ENCODE measurements around the gene TMEM63C.

TMEM63C gene

GRCh38 chr14:77204459-77204771, 22.8 kb downstream of the TMEM63C start:
- H3K4me3 ChIP-seq (replicated peaks; ENCODE audit: low read depth, low read length): no peak overlapping the region
- TF ChIP-seq CTCF (IDR thresholded peaks at IDR 0.05; ENCODE audit: low read depth, low read length, missing control alignments): no peak
- no peak for DNase-seq (ENCODE audit: extremely low read depth, low read depth)

- H3K4me3 ChIP-seq (replicated peaks; ENCODE audit: low read depth, low read length): no peak overlapping the region
- no peak for DNase-seq (ENCODE audit: extremely low read depth, low read depth)
- TF ChIP-seq CTCF (IDR thresholded peaks at IDR 0.05; ENCODE audit: low read depth, low read length, missing control alignments): no peak
Observed at GRCh38 chr14:77204907-77205306, 23.3 kb downstream of the TMEM63C start.

GRCh38 chr14:77205566-77205965, 24.0 kb downstream of the TMEM63C start:
- DNase-seq (ENCODE audit: extremely low read depth, low read depth): no peak
- no peak for TF ChIP-seq CTCF (IDR thresholded peaks at IDR 0.05; ENCODE audit: low read depth, low read length, missing control alignments)
- H3K4me3 ChIP-seq (replicated peaks; ENCODE audit: low read depth, low read length): no peak overlapping the region

- H3K4me3 ChIP-seq (replicated peaks; ENCODE audit: low read depth, low read length): no peak overlapping the region
- TF ChIP-seq CTCF (IDR thresholded peaks at IDR 0.05; ENCODE audit: low read depth, low read length, missing control alignments): no peak
- DNase-seq (ENCODE audit: extremely low read depth, low read depth): no peak
Observed at GRCh38 chr14:77206261-77206824, 24.7 kb downstream of the TMEM63C start.

GRCh38 chr14:77206877-77207389, 25.3 kb downstream of the TMEM63C start:
- DNase-seq (ENCODE audit: extremely low read depth, low read depth): no peak
- TF ChIP-seq CTCF (IDR thresholded peaks at IDR 0.05; ENCODE audit: low read depth, low read length, missing control alignments): no peak
- H3K4me3 ChIP-seq (replicated peaks; ENCODE audit: low read depth, low read length): no peak overlapping the region

GRCh38 chr14:77208291-77208978, 26.8 kb downstream of the TMEM63C start:
- TF ChIP-seq CTCF (IDR thresholded peaks at IDR 0.05; ENCODE audit: low read depth, low read length, missing control alignments): no peak
- DNase-seq (ENCODE audit: extremely low read depth, low read depth): peak; percentile 26
- H3K4me3 ChIP-seq (replicated peaks; ENCODE audit: low read depth, low read length): no peak overlapping the region

GRCh38 chr14:77208979-77209318, 27.4 kb downstream of the TMEM63C start:
- TF ChIP-seq CTCF (IDR thresholded peaks at IDR 0.05; ENCODE audit: low read depth, low read length, missing control alignments): no peak
- DNase-seq (ENCODE audit: extremely low read depth, low read depth): no peak
- H3K4me3 ChIP-seq (replicated peaks; ENCODE audit: low read depth, low read length): no peak overlapping the region

Data from HFF-Myc (cell line).